GM12878 (cell line): ENCODE data around the gene COG4. TPM values are rescaled to one million over a fixed set of nuclear protein-coding genes. Genes with fewer than 3 reads are reported as not detected.

Experiments
- ASH2L ChIP-seq: fragments of 300-600, 200-600 bp; sonication (generic); IDR thresholded peaks from 2 replicates; pipeline ENCODE4 v1.6.1; 2017; ENCODE audit warnings: low read depth, mild to moderate bottlenecking, borderline replicate concordance
- BHLHE40 ChIP-seq, 2 experiments: fragments of 450-650 bp in 1 of 2; IDR thresholded peaks; 2 replicates each; pipeline ENCODE4 v1.6.1; 2011 to 2017; ENCODE audit warnings: low read depth in 2 of 2, borderline replicate concordance in 1 of 2, improper control_type of control experiment in 1 of 2, low read length in 1 of 2, mild to moderate bottlenecking in 1 of 2
- CREB1 ChIP-seq: IDR thresholded peaks from 2 replicates; pipeline ENCODE4 v1.6.1; 2012; ENCODE audit warnings: low read depth, mild to moderate bottlenecking, inconsistent platforms
- EED ChIP-seq: sonication (generic); IDR thresholded peaks from 2 replicates; pipeline ENCODE4 v1.6.1; 2016; ENCODE audit warnings: antibody characterized with exemption, low read depth
- EGR1 ChIP-seq, 2 experiments: IDR thresholded peaks; 1 replicate in 1 of 2; 2 replicates in 1 of 2; pipeline ENCODE4 v1.6.1; 2011 to 2012; ENCODE audit warnings: low read depth in 2 of 2, low read length in 2 of 2, borderline replicate concordance in 1 of 2, mild to moderate bottlenecking in 1 of 2, moderate library complexity in 1 of 2
- IKZF2 ChIP-seq, 2 experiments: fragments of 450-650 bp; IDR thresholded peaks; 2 replicates each; pipeline ENCODE4 v1.6.1; 2017; ENCODE audit warnings: mild to moderate bottlenecking in 2 of 2, moderate library complexity in 2 of 2
- MEF2A ChIP-seq: IDR thresholded peaks from 2 replicates; pipeline ENCODE4 v1.6.1; 2011; ENCODE audit warnings: low read depth, mild to moderate bottlenecking, low read length, moderate library complexity; ENCODE audit not compliant: insufficient read depth
- MYB ChIP-seq: fragments of 150-350 bp; IDR thresholded peaks from 2 replicates; pipeline ENCODE4 v1.6.1; 2014; ENCODE audit warnings: mild to moderate bottlenecking, low read depth, low read length, borderline replicate concordance
- NFYB ChIP-seq: IDR thresholded peaks from 2 replicates; pipeline ENCODE4 v1.6.1; 2011; ENCODE audit warnings: low read depth, mild to moderate bottlenecking, low read length, improper control_type of control experiment, moderate library complexity; ENCODE audit not compliant: insufficient read depth
- NR2F1 ChIP-seq: fragments of 450-650 bp; conservative IDR thresholded peaks from 2 replicates; pipeline ENCODE4 v1.6.1; 2017; ENCODE audit warnings: mild to moderate bottlenecking
- PAX8 ChIP-seq: fragments of 450-650 bp; IDR thresholded peaks from 2 replicates; pipeline ENCODE4 v1.6.1; 2017; ENCODE audit warnings: mild to moderate bottlenecking, moderate library complexity
- POLR2AphosphoS5 ChIP-seq: IDR thresholded peaks from 2 replicates; pipeline ENCODE4 v1.6.1; 2011; ENCODE audit warnings: mild to moderate bottlenecking, low read length, inconsistent platforms
- RFX5 ChIP-seq: IDR thresholded peaks from 2 replicates; pipeline ENCODE4 v1.6.1; 2011; ENCODE audit warnings: low read depth, low read length, improper control_type of control experiment
- SMC3 ChIP-seq: IDR thresholded peaks from 2 replicates; pipeline ENCODE4 v1.6.1; 2011; ENCODE audit warnings: low read length, improper control_type of control experiment, borderline replicate concordance
- STAT3 ChIP-seq: IDR thresholded peaks from 2 replicates; pipeline ENCODE4 v1.6.1; 2011; ENCODE audit warnings: low read depth, low read length, improper control_type of control experiment
- SUPT20H ChIP-seq: IDR thresholded peaks from 2 replicates; pipeline ENCODE4 v1.6.1; 2011; ENCODE audit warnings: low read depth, mild to moderate bottlenecking, low read length, moderate library complexity, borderline replicate concordance; ENCODE audit not compliant: control insufficient read depth
- TCF12 ChIP-seq: IDR thresholded peaks from 2 replicates; pipeline ENCODE4 v1.6.1; 2011; ENCODE audit warnings: low read depth, mild to moderate bottlenecking, low read length
- ZNF207 ChIP-seq: fragments of 450-650 bp; IDR thresholded peaks from 2 replicates; pipeline ENCODE4 v1.6.1; 2014; ENCODE audit warnings: antibody characterized with exemption, mild to moderate bottlenecking, borderline replicate concordance
- polyA plus RNA-seq, 11 experiments: library from polyadenylated mRNA; depleted of rRNA in 4 of 11; unstranded in 6 of 11; stranded (reverse) in 5 of 11; fragments of >200 nt; fragmentation: Nextera tagmentation in 4 of 11; fragmentation: Illumina TruSeq in 1 of 11; extraction: Ambion mirVana in 4 of 11; extraction: Trizol in 1 of 11; gene quantifications; 1 replicate in 1 of 11; 2 replicates in 10 of 11; pipeline versions ENCODE4 v1.2.1 to v1.2.3, GENCODE V29; 2011 to 2016; ENCODE audit warnings: inconsistent platforms in 2 of 11, missing spikeins in 2 of 11, low read depth in 1 of 11
- total RNA-seq, 4 experiments: library from RNA; depleted of rRNA in 3 of 4; stranded (reverse); fragments of >200 nt in 3 of 4; fragmentation: Illumina TruSeq in 1 of 4; extraction: Trizol in 1 of 4; gene quantifications; 2 replicates each; pipeline versions ENCODE4 v1.2.1 to v1.2.3, GENCODE V29; 2013 to 2021
- TF ChIP-seq, protein P1 (sequence below): fragments of 450-650 bp; IDR thresholded peaks from 2 replicates; pipeline ENCODE4 v1.6.1; 2017; ENCODE audit warnings: mild to moderate bottlenecking, moderate library complexity
- TF ChIP-seq, protein P2 (sequence below): IDR thresholded peaks from 2 replicates; pipeline ENCODE4 v1.6.1; 2011; ENCODE audit warnings: low read depth, low read length, improper control_type of control experiment, borderline replicate concordance
- TF ChIP-seq, protein P3 (sequence below): fragments of 450-650 bp; formaldehyde crosslinking; IDR thresholded peaks from 2 replicates; pipeline ENCODE4 v1.4.0; 2022; ENCODE audit warnings: mild to moderate bottlenecking, moderate library complexity

Gene COG4
- total and polyA plus RNA-seq, 10 of the 15 experiments (the other 5 are each of a cell fraction or from before 2014, with no cell fraction given): 7.0 to 57.7 (median 33.0) TPM

DNA sequence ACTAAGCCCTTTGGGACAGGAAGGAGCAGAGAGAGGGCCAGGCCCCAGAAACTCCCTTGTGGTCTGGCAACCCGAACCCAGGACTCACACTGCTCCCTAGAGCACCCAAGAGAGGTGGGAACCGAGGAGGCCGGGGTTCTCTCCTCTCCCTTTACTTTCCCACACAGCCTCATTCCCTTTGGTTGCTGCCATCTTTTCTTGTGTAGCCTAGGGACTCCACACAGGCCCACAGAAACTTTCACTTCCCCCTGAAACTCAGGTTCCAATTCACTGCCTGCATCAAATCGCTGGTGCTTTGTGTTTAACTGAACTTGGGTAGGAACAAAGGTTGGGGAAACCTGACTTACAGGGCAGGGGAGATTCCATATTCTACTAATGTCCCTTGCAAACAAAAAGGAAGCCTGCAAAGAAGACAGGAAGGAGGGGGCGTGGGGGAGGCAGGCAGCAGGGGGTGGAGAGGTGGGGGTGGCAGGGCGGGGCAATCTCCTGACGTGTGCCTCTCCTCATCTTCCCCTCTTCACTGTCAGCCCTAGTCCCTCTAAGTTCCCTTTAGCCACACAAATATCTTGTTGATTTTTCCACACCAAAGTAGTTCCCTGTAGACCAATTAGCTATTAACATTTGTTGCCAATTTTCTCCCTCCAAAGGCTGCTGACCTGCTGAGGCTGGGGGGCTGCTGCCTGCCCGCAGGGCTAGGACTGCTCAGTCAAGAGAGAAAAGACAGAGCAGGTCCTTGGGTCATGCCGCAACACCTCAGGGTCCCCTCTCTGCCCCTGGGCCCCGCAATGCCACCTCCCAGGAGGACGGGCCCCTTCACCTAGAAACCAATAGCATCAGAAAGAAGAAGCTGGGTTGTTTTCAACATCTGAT is 92.5 kb downstream of the COG4 start (continued):
- TF ChIP-seq, protein P1, sequence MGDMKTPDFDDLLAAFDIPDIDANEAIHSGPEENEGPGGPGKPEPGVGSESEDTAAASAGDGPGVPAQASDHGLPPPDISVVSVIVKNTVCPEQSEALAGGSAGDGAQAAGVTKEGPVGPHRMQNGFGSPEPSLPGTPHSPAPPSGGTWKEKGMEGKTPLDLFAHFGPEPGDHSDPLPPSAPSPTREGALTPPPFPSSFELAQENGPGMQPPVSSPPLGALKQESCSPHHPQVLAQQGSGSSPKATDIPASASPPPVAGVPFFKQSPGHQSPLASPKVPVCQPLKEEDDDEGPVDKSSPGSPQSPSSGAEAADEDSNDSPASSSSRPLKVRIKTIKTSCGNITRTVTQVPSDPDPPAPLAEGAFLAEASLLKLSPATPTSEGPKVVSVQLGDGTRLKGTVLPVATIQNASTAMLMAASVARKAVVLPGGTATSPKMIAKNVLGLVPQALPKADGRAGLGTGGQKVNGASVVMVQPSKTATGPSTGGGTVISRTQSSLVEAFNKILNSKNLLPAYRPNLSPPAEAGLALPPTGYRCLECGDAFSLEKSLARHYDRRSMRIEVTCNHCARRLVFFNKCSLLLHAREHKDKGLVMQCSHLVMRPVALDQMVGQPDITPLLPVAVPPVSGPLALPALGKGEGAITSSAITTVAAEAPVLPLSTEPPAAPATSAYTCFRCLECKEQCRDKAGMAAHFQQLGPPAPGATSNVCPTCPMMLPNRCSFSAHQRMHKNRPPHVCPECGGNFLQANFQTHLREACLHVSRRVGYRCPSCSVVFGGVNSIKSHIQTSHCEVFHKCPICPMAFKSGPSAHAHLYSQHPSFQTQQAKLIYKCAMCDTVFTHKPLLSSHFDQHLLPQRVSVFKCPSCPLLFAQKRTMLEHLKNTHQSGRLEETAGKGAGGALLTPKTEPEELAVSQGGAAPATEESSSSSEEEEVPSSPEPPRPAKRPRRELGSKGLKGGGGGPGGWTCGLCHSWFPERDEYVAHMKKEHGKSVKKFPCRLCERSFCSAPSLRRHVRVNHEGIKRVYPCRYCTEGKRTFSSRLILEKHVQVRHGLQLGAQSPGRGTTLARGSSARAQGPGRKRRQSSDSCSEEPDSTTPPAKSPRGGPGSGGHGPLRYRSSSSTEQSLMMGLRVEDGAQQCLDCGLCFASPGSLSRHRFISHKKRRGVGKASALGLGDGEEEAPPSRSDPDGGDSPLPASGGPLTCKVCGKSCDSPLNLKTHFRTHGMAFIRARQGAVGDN: no peak; the same call in 1 of the 2 replicates
- peak in 1 of 2 experiments; percentile 95; a peak in 2 of 3 replicates for TF ChIP-seq EGR1 (IDR thresholded peaks at IDR 0.05; ENCODE audit: borderline replicate concordance in 1 of 2, low read depth in 2 of 2, low read length in 2 of 2)
- TF ChIP-seq SMC3: peak; percentile 29; the same call in 1 of the 2 replicates
- peak; percentile 48 to 63; a peak in 2 of 4 replicates for TF ChIP-seq BHLHE40 (IDR thresholded peaks at IDR 0.05; ENCODE audit: borderline replicate concordance in 1 of 2, low read depth in 2 of 2, low read length in 1 of 2)
- TF ChIP-seq TCF12: peak; percentile 73
- TF ChIP-seq MYB: 0 out of 2 replicates have a peak, but pooled peaks have one; percentile 43
- TF ChIP-seq RFX5: no peak
- TF ChIP-seq MEF2A: peak; percentile 71
- peak; percentile 100 for TF ChIP-seq IKZF2 (IDR thresholded peaks at IDR 0.05)
- TF ChIP-seq STAT3: peak; percentile 67; the same call in 1 of the 2 replicates
- TF ChIP-seq PAX8: no peak
- peak; percentile 97 for TF ChIP-seq NR2F1
- TF ChIP-seq SUPT20H: no peak
- TF ChIP-seq EED: peak; percentile 99
- TF ChIP-seq POLR2AphosphoS5: peak; percentile 73
- 0 out of 2 replicates have a peak, but pooled peaks have one; percentile 3 for TF ChIP-seq NFYB
- no peak for TF ChIP-seq ASH2L
- TF ChIP-seq CREB1: no peak
- TF ChIP-seq ZNF207: 0 out of 2 replicates have a peak, but pooled peaks have one; percentile 46
- TF ChIP-seq, protein P2, sequence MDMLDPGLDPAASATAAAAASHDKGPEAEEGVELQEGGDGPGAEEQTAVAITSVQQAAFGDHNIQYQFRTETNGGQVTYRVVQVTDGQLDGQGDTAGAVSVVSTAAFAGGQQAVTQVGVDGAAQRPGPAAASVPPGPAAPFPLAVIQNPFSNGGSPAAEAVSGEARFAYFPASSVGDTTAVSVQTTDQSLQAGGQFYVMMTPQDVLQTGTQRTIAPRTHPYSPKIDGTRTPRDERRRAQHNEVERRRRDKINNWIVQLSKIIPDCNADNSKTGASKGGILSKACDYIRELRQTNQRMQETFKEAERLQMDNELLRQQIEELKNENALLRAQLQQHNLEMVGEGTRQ: no peak
- TF ChIP-seq, protein P3, sequence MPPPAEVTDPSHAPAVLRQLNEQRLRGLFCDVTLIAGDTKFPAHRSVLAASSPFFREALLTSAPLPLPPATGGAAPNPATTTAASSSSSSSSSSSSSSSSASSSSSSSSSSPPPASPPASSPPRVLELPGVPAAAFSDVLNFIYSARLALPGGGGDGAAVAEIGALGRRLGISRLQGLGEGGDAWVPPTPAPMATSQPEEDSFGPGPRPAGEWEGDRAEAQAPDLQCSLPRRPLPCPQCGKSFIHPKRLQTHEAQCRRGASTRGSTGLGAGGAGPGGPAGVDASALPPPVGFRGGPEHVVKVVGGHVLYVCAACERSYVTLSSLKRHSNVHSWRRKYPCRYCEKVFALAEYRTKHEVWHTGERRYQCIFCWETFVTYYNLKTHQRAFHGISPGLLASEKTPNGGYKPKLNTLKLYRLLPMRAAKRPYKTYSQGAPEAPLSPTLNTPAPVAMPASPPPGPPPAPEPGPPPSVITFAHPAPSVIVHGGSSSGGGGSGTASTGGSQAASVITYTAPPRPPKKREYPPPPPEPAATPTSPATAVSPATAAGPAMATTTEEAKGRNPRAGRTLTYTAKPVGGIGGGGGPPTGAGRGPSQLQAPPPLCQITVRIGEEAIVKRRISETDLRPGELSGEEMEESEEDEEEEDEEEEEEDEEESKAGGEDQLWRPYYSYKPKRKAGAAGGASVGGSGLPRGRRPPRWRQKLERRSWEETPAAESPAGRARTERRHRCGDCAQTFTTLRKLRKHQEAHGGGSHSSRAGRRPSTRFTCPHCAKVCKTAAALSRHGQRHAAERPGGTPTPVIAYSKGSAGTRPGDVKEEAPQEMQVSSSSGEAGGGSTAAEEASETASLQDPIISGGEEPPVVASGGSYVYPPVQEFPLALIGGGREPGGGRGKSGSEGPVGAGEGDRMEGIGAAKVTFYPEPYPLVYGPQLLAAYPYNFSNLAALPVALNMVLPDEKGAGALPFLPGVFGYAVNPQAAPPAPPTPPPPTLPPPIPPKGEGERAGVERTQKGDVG: no peak
